ENCODE results near the gene INTS13.
"Not testable (repeated sequence)": the region's sequence is repeated elsewhere in the genome, so short reads cannot be mapped to it uniquely, and the experiment has no call there.

The INTS13 gene

GRCh38 chr12:26966842-26967241, 29.1 kb upstream of the INTS13 start:
- no peak overlapping the region for H3K4me3 ChIP-seq (ENCODE audit: low read depth, low read length)
- no peak for DNase-seq (ENCODE audit: low read depth)
- TF ChIP-seq, protein P1, sequence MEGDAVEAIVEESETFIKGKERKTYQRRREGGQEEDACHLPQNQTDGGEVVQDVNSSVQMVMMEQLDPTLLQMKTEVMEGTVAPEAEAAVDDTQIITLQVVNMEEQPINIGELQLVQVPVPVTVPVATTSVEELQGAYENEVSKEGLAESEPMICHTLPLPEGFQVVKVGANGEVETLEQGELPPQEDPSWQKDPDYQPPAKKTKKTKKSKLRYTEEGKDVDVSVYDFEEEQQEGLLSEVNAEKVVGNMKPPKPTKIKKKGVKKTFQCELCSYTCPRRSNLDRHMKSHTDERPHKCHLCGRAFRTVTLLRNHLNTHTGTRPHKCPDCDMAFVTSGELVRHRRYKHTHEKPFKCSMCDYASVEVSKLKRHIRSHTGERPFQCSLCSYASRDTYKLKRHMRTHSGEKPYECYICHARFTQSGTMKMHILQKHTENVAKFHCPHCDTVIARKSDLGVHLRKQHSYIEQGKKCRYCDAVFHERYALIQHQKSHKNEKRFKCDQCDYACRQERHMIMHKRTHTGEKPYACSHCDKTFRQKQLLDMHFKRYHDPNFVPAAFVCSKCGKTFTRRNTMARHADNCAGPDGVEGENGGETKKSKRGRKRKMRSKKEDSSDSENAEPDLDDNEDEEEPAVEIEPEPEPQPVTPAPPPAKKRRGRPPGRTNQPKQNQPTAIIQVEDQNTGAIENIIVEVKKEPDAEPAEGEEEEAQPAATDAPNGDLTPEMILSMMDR (IDR thresholded peaks at IDR 0.05; ENCODE audit: control insufficient read depth, extremely low read depth, insufficient read depth): no peak

DNA sequence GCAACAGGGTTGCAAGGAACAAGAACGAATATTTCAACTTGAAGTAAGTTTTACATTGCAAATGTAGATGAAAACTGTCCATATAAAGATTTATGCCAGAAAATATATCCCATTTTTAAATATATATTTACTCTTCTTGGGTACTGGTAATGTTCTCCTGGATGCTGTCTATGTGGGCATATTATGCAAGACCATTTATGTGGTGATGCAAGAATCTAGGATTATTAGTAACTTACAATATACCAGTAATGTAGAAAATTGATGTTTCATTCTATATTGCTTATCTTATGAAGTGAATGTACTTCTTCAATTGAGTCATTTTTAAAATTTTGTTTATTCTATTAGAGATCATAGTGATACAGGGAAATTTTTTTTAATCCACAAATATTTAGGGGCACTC, 25.6 kb upstream of the INTS13 start:
- no peak overlapping the region for H3K4me3 ChIP-seq (ENCODE audit: low read depth, low read length)
- no peak for DNase-seq (ENCODE audit: low read depth)
- TF ChIP-seq, protein P1 (IDR thresholded peaks at IDR 0.05; ENCODE audit: control insufficient read depth, extremely low read depth, insufficient read depth): no peak

DNA sequence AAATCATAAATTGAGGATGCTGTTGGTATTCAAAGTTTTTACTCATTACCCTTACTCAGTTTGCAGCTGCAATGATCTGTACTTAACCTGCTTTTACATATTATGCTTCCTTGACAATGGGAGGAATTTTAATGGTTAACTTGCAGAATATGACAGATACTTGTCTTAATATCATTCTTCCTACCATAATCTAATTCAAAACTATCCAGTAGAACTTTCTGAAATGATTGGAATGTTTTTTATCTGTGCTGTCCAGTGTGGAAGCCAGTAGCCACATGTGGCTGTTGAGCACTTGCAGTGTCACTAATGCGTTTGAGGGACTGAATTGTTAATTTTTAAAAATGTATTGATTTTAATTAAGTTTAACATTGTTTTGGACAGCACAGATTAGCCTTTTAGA, 24.0 kb upstream of the INTS13 start:
- DNase-seq (ENCODE audit: low read depth): no peak
- TF ChIP-seq, protein P1 (IDR thresholded peaks at IDR 0.05; ENCODE audit: control insufficient read depth, extremely low read depth, insufficient read depth): no peak
- no peak overlapping the region for H3K4me3 ChIP-seq (ENCODE audit: low read depth, low read length)

- DNase-seq (ENCODE audit: low read depth); H3K4me3 ChIP-seq (ENCODE audit: low read depth, low read length): not testable (repeated sequence)
Observed at GRCh38 chr12:26961391-26961790, 23.6 kb upstream of the INTS13 start.

DNA sequence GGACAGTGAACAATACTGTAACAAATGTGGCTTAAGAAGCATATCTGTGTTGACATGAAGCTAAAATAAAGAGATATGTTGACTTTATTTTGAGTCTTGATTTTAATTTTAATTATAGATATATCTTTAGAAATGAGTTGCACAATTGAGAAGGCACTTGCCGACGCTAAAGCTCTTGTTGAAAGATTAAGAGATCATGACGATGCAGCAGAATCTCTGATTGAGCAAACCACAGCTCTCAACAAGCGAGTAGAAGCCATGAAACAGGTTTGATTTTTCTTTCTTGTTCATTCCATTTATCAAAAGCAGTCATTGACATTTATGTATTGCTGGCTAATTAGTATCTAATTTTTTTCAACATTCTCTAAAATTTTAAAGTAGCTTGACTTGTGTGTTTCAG, 16.2 kb upstream of the INTS13 start:
- TF ChIP-seq, protein P1 (IDR thresholded peaks at IDR 0.05; ENCODE audit: control insufficient read depth, extremely low read depth, insufficient read depth): no peak
- H3K4me3 ChIP-seq (ENCODE audit: low read depth, low read length): no peak overlapping the region
- no peak for DNase-seq (ENCODE audit: low read depth)

DNA sequence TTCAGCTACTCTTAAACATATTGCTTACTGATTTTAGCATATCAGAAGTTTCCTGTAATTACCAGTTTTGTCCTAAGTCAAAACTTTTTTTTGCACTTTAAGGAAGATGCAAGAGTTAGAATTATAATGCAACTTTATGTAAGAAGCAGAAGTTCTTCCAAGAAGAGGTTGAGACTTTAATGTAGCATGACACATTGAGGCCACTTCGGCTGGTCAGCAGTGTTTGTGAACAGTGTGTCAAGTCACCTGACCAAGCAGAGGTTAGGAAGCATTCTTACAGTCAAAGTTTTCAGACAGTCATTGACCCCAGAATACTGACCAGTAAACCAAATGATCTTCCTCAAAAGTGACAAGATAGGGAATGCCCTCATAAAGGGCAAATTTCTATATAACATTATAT, 15.7 kb upstream of the INTS13 start:
- TF ChIP-seq, protein P1 (IDR thresholded peaks at IDR 0.05; ENCODE audit: control insufficient read depth, extremely low read depth, insufficient read depth): no peak
- no peak overlapping the region for H3K4me3 ChIP-seq (ENCODE audit: low read depth, low read length)
- DNase-seq (ENCODE audit: low read depth): no peak

DNA sequence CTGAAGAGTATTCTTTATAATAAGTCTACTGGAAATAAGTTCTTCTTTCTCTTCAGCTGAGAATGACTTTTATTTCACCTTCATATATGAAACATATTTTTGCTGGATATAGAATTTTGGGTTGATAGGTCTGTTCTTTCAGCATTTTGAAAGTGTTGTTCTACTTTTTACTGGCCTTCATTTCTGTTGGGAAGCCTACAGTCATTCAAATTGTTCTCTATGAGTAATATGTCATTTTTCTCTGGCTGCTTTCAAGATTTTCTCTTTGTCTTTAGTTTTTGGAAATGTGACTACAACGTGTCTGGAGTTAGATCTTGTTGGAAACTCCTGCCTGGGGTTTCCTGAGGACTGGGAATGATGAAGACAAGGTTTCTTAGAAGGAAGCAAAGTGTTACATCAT, 10.5 kb upstream of the INTS13 start:
- TF ChIP-seq, protein P1 (IDR thresholded peaks at IDR 0.05; ENCODE audit: control insufficient read depth, extremely low read depth, insufficient read depth): no peak
- DNase-seq (ENCODE audit: low read depth): no peak
- H3K4me3 ChIP-seq (ENCODE audit: low read depth, low read length): no peak overlapping the region

DNA sequence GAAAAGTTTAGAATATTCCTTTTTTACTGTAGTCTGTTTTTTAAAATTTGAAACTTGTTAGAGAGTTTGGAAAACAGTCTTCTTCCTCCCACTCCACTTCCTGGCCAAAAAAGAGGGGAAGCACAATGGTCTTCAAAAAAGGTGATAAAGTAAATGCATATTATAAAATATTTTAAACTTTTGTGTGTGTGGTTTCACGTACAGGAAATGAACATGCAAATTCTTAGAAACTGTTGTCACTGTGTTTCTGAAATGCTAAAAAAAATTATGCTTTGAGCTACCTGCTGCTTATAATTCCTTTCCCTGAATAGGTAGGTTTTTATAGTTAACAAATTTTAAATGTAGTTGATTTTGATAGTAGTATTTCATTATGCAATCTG, 3.4 kb upstream of the INTS13 start:
- TF ChIP-seq, protein P1 (IDR thresholded peaks at IDR 0.05; ENCODE audit: control insufficient read depth, extremely low read depth, insufficient read depth): no peak
- H3K4me3 ChIP-seq (ENCODE audit: low read depth, low read length): no peak overlapping the region
- DNase-seq (ENCODE audit: low read depth): no peak
